ENCODE results near the gene CNTNAP2.
"Not testable (repeated sequence)": the region's sequence is repeated elsewhere in the genome, so short reads cannot be mapped to it uniquely, and the experiment has no call there.

Gene CNTNAP2

GRCh38 chr7:147777309-147777708 is 1660.7 kb downstream of the CNTNAP2 start:
- no peak overlapping the region for H3K4me3 ChIP-seq (ENCODE audit: low read depth, low read length)
- DNase-seq (ENCODE audit: low read depth), result no peak

- DNase-seq (ENCODE audit: low read depth), result no peak
- H3K4me3 ChIP-seq (ENCODE audit: low read depth, low read length), result no peak overlapping the region
Measured at GRCh38 chr7:147779949-147780348, 1663.3 kb downstream of the CNTNAP2 start.

DNA sequence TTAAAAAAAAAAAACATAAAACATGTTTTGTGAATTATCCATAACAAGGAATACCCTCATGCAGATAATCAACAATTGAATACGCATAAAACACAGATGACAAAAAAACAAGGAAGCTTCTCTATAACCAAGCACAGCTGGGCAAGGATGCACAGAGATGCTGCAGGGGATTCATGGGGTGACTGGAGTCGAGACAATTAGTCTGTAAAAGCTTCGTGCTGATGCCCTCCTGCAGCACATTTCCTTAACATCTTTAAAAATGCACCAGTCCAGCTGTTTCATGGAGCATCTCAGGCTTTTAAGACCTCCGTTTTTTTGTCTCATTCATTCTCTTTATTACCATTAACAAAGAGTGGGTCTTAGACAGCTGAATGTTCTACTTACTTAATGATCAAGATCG is 1680.0 kb downstream of the CNTNAP2 start:
- H3K4me3 ChIP-seq (ENCODE audit: low read depth, low read length), result no peak overlapping the region
- no peak for DNase-seq (ENCODE audit: low read depth)

DNA sequence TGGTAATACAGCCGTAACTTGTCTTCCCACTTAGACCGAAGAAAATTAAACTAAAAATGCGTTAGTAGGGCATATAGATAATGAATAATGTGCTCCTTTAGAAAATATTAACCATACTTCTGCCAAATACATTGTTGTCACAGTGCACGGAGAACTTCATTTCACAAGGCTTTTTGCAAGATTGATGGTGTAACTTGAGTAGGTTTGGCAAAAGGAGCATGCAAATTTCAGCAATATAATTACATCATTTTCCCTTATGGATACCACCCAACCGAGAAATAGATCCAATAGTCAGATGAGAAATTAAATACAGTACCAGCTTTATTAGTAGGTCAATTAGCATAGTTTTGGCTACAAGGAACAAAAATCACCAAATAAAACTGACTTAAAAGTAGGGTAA is 1681.4 kb downstream of the CNTNAP2 start:
- DNase-seq (ENCODE audit: low read depth), result no peak
- no peak overlapping the region for H3K4me3 ChIP-seq (ENCODE audit: low read depth, low read length)

GRCh38 chr7:147801762-147802161 is 1685.2 kb downstream of the CNTNAP2 start:
- not testable (repeated sequence) for DNase-seq (ENCODE audit: low read depth)

DNA sequence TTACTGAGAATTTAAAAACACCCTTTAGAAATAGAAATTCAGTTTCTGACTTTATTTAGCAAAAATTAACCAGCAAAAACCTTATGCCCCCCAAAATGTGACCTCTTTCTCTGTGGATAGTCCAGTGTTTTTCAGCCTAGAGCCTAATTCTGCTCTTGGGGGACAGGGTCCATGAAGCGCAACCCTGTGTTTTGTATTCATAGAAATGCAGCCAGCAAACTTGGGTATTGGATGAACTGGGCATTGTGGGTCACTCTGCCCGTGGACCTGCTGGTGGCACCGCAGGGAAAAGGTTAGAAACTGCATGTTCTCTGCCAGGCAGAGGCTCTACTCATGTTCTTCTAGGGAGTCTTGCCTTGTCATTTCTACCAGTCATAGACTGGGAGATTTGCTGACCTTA is 1686.5 kb downstream of the CNTNAP2 start:
- no peak for DNase-seq (ENCODE audit: low read depth)
- H3K4me3 ChIP-seq (ENCODE audit: low read depth, low read length), result no peak overlapping the region

More at GRCh38 chr7:147801762-147802161, 1685.2 kb downstream of the CNTNAP2 start:
- H3K4me3 ChIP-seq (ENCODE audit: low read depth, low read length), result not testable (repeated sequence)

DNA sequence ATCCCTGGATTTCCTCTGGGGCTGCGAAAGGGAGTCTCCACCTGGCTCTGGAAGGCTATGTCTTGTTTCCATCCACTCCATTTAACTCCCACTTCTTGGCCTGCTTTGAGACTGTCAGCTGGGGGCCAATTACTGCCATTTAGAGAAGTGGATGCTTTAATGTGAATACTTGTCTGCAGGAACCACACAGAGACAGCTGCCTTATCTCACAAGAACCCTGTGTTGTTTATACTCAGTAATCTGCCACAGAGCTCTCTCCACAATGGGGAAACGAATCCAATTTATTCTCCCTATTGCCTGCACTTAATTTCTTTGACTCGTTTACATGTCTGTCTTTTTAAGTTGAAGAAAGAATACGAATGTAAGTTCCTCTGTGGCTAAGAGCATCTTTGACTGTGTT is 1687.0 kb downstream of the CNTNAP2 start:
- DNase-seq (ENCODE audit: low read depth), result no peak
- no peak overlapping the region for H3K4me3 ChIP-seq (ENCODE audit: low read depth, low read length)

- no peak for DNase-seq (ENCODE audit: low read depth)
- H3K4me3 ChIP-seq (ENCODE audit: low read depth, low read length), result no peak overlapping the region
Measured at GRCh38 chr7:147804032-147804431, 1687.4 kb downstream of the CNTNAP2 start.

DNA sequence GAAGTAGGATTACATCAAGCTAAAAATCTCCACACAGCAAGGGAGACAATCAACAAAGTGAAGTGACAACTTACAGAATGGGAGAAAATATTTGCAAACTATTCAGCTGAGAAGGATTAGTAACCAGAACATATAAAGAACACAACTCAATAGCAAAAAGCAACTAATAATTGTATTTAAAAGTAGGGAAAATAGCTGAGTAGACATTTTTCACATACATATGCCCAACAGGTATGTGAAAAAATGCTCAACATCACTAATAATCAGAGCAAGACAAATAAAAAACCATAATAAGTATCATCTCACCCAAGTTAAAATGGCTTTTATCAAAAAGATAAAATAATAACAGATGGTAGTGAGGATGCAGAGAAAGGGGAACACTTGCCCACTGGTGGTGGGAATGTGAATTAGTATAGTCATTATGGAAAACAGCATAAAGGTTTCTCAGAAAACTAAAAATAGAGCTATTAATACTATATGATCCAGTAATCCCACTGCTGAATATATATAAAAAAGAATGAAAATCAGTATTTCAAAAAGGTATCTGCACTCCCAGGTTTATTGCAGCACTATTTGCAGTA is 1689.5 kb downstream of the CNTNAP2 start:
- no peak overlapping the region for H3K4me3 ChIP-seq (ENCODE audit: low read depth, low read length)
- DNase-seq (ENCODE audit: low read depth), result no peak

- H3K4me3 ChIP-seq (ENCODE audit: low read depth, low read length), result no peak overlapping the region
- no peak for DNase-seq (ENCODE audit: low read depth)
Measured at GRCh38 chr7:147809786-147810185, 1693.2 kb downstream of the CNTNAP2 start.

GRCh38 chr7:147810269-147810668 is 1693.7 kb downstream of the CNTNAP2 start:
- H3K4me3 ChIP-seq (ENCODE audit: low read depth, low read length), result no peak overlapping the region
- DNase-seq (ENCODE audit: low read depth), result no peak

- H3K4me3 ChIP-seq (ENCODE audit: low read depth, low read length), result no peak overlapping the region
- no peak for DNase-seq (ENCODE audit: low read depth)
Measured at GRCh38 chr7:147811923-147812322, 1695.3 kb downstream of the CNTNAP2 start.

GRCh38 chr7:147813316-147813715 is 1696.7 kb downstream of the CNTNAP2 start:
- DNase-seq (ENCODE audit: low read depth), result no peak
- no peak overlapping the region for H3K4me3 ChIP-seq (ENCODE audit: low read depth, low read length)

- no peak for DNase-seq (ENCODE audit: low read depth)
- H3K4me3 ChIP-seq (ENCODE audit: low read depth, low read length), result no peak overlapping the region
Measured at GRCh38 chr7:147818317-147818716, 1701.7 kb downstream of the CNTNAP2 start.

- no peak for DNase-seq (ENCODE audit: low read depth)
- H3K4me3 ChIP-seq (ENCODE audit: low read depth, low read length), result no peak overlapping the region
Measured at GRCh38 chr7:147824671-147825070, 1708.1 kb downstream of the CNTNAP2 start.

DNA sequence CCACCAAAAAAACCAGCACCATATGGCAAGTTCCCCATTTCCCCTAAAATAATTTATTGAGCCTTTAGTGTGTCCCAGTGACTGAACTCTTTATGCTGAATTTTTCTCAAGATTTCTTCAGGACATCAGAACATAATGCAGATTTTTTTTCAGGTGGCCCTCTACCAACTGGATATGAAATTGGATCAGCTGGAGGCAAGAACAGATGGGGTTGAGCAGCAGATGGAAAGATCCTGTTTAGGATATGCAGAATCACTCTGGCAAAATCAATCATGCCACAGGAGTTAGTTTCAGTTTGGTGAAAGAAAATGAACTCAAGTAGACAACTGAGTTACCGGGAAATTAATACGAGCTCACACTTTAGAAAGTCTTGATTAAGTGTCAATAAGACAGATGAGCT is 1712.4 kb downstream of the CNTNAP2 start:
- H3K4me3 ChIP-seq (ENCODE audit: low read depth, low read length), result no peak overlapping the region
- DNase-seq (ENCODE audit: low read depth), result no peak

DNA sequence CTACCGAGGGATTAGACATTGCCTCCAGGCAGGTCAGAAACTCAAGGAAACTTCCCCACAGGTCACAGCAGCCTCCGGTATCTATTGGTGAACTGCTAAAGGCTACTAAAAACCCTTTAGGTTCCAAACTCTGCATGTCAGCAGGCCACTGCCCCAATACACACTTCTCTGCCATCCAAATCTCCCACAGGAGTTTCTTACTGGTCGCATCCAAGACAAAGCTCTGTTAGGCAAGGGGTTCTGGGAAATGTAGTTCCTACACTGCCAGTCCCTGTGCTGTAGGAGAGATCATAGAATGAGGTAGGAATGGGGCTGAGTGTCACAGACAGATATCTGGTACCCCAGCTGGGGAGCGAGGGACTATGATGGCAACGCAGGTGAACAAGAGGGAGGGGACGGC is 1717.0 kb downstream of the CNTNAP2 start:
- DNase-seq (ENCODE audit: low read depth), result no peak
- H3K4me3 ChIP-seq (ENCODE audit: low read depth, low read length), result no peak overlapping the region

- no peak overlapping the region for H3K4me3 ChIP-seq (ENCODE audit: low read depth, low read length)
- no peak for DNase-seq (ENCODE audit: low read depth)
Measured at GRCh38 chr7:147833970-147834369, 1717.4 kb downstream of the CNTNAP2 start.

DNA sequence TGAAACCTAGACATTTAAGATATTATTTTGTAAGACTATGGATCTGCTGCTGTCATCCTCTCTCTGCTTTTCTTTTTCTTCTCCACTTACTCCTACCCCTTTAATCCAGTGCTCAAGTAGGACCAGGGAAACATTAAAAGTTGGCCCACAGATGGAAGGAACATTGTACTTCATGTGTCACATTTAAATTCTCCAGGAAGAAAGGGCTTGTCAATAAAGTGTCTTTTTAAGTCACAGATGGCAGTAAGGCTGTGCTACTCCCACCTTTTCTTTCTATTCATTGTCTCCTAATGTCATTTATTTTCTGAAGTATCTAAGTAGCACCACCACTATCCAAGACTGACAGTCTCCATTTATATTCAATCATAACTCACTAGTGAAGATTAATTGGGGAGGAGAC is 1736.2 kb downstream of the CNTNAP2 start:
- H3K4me3 ChIP-seq (ENCODE audit: low read depth, low read length), result no peak overlapping the region
- DNase-seq (ENCODE audit: low read depth), result no peak

- DNase-seq (ENCODE audit: low read depth), result no peak
Measured at GRCh38 chr7:147857152-147858140, 1740.8 kb downstream of the CNTNAP2 start.

DNA sequence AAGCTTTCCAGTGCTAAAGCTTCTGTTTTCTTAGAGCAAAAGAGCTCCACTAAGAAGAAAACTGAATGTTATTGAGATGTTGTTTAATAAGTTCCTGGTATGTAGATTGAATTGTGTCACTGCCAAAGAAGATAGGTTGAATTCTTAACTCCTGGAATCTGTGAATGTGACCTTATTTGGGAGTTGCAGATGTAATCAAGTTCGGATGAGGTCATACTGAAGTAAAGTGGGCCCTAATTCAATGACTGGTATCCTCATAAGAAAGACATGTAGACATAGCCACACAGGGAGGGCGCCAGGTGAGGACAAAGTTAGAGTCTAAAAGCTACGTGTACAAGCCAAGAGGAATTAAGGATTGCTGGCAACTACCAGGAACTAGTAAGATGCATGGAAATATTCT is 1741.8 kb downstream of the CNTNAP2 start:
- no peak for DNase-seq (ENCODE audit: low read depth)
- H3K4me3 ChIP-seq (ENCODE audit: low read depth, low read length), result no peak overlapping the region

More at GRCh38 chr7:147857152-147858140, 1740.8 kb downstream of the CNTNAP2 start:
- no peak overlapping the region for H3K4me3 ChIP-seq (ENCODE audit: low read depth, low read length)

All from skeletal muscle cell (primary cell).